Left cardiac atrium (tissue), 4 donors: ENCODE results near the gene MICAL3. TPM values are rescaled to one million over a fixed set of nuclear protein-coding genes. Genes with fewer than 3 reads are reported as not detected.
A peak's percentile ranks its signal among the peaks of the same experiment; 100 is the strongest.

ENCODE experiments used
- ATAC-seq, 2 donors: fragments of 200-7000 bp; cut with Tn5 transposase; one replicate each; pipeline ENCODE4 v1.9.1; 2020; ENCODE audit warnings: mild to moderate bottlenecking in 2 of 2, moderate library complexity in 2 of 2
- DNase-seq: peaks from one replicate; pipeline ENCODE4 v3.0.0-alpha.2; 2020
- intact Hi-C, 2 donors: fragments of 100-400 bp; cut with DNase I; formaldehyde crosslinking; loops; one replicate each; pipeline versions ENCODE4 v1.14.1 to v1.15.1; 2022 to 2023
- total RNA-seq, 2 donors: library from RNA; stranded (reverse); fragmentation: NEBNext Ultra II Directional; extraction: Animal tissue kit (Norgen Biotek cat#: 25700); gene quantifications; one replicate each; pipeline ENCODE4 v1.2.1, GENCODE V29; 2021
- donor health status: DM: no; HTN: yes; CAD: no.
- donor health status: DM: no; HTN: yes; CAD: no; lungs with severe emphysema.
- donor health status: DM: yes; HTN: yes; CAD: no.
- donor health status: Dilated cardiomyopathy.

The MICAL3 gene
- total RNA-seq, 2 donors from 2014 or later: 54.7 to 80.1 TPM

DNA sequence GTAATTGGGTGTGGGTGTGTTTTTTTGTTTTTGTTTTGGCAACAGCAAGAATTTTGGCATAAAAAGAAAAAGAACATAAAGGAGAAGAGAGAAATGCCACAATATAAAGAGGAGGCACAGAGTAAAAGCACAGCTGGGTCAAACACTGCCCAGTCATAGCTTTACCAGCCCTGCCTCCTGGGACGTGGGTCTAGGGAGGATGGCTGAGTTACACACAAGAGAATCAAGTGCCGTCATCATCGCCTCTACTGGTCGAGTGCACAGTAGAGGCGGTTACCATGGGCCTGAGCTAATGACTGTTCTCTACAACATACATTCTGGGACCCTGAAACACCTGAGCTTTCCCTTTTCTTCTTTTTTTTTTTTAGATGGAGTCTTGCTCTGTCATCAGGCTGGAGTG, 162.5 kb downstream of the MICAL3 start:
- intact Hi-C loops: no loop called here

GRCh38 chr22:17860220-17860965, 164.0 kb downstream of the MICAL3 start:
- ATAC-seq: peak; percentile 50 to 51
- no peak for DNase-seq
- intact Hi-C loops: no loop called here

More for the DNA sequence above, 162.5 kb downstream of the MICAL3 start:
- DNase-seq (no peak), ATAC-seq (no peak)

DNA sequence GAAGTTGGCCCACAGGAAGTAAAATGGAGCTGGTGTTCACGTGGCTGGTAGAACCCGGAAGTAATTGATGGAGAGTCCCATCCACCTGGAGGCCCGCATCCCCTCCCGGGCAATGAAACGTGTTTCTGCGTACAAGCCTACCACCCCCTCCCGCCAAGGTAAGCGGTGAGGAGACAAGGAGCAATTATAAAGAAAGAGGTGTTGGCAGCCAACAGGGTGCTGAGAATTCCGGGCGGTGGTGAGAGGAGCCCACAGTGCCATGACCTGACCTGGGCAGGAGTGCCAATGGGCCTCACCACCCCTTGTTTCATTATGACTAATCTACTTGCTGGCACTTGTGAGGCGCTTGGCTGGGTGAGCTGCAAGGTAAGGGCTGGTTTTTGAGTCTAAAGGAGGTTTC, 166.3 kb downstream of the MICAL3 start:
- no peak for DNase-seq
- intact Hi-C loops: no loop called here
- ATAC-seq: peak in 1 of 2 donors; percentile 26

DNA sequence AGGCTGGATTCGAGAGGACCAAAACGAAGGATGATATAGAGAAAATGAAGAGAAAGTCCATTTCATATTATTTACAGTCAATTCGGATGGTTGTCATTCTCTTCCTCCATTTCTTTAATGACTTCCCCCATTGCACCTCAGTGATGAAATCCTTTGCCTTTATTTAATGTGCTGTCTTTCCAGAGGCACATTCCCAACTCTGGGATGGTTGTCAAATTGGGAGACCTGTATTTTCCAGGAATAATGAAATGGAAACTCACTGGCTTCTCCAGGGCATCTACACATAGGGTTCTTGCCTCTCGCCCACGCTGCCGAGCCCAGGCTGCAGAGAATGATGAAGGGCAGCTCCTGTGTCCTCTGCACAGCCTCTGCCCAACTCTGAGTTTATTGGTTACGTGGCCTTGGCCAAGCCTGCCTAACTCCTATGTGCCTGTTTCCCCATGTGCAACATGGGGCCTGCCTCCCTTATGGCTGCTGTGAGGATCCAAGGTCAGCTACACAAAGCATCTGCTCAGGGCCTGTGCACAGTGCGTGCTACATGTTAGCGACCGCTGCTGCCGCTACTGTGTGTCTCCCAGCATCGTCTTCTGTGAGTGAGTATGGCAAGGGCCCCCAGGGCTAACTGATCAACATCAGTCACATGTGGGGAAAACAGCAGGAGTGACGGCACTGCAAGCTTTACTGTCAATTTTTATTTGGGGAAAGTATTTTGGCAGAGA, 168.6 kb downstream of the MICAL3 start:
- ATAC-seq: no peak
- intact Hi-C loops: no loop called here
- no peak for DNase-seq

- ATAC-seq (peak; percentile 51 to 69), DNase-seq (peak; percentile 55)
- intact Hi-C loops: no loop called here
Observed at GRCh38 chr22:17853073-17853472, 171.3 kb downstream of the MICAL3 start.

DNA sequence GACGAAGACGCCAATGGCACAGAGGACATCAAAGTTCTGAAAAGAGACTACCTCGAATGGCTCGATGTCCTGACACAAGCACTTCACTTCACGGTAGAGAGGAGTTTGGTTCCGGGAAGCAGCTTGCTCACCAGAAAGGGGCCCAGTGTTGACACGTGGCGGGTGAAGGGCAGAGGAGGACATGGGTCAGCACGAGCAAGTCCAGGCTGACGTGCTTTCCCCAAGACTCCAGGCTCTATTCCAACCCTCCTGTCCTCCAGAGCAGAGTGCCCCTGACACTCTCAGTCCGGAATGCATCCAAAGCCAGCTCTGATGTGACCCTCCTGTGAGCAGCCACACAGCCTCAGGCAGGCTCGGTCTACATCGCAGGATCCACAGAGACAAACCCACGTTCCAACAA, 172.6 kb downstream of the MICAL3 start:
- ATAC-seq: peak; percentile 85 to 90
- peak; percentile 76 for DNase-seq
- intact Hi-C loops: no loop called here

GRCh38 chr22:17847360-17848078, 176.8 kb downstream of the MICAL3 start:
- intact Hi-C loops: no loop called here
- ATAC-seq (peak in 1 of 2 donors; percentile 37), DNase-seq (no peak)

- intact Hi-C loops: no loop called here
- peak; percentile 38 to 72 for ATAC-seq
- no peak for DNase-seq
Observed at GRCh38 chr22:17846326-17846992, 177.9 kb downstream of the MICAL3 start.

DNA sequence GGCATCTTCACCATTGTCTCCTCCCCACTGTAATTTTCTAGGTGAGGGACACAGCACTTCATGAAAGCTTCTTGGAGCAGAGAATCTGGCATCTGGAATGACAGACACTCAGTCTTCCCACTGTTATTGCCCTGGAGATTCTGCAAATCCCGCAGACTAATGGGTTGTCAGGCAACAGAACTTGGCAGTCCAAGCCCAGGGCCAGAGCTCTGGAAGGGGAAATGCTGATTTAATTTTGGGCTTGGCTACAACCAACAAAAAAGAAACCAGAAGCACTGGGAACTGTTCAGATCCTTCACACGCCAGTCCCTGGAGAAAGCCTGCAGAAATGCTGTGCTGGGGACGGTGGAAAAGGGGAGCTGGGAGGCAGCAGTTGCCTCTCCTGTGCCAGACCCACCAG, 178.6 kb downstream of the MICAL3 start:
- peak; percentile 25 to 66 for ATAC-seq
- DNase-seq: no peak

GRCh38 chr22:17845327-17845726, 179.0 kb downstream of the MICAL3 start:
- intact Hi-C loops: no loop called here
- ATAC-seq (no peak), DNase-seq (no peak)

More for the DNA sequence above, 178.6 kb downstream of the MICAL3 start:
- intact Hi-C loops: no loop called here

GRCh38 chr22:17844150-17844549, 180.2 kb downstream of the MICAL3 start:
- ATAC-seq: no peak
- DNase-seq: no peak
- intact Hi-C loops: no loop called here

DNA sequence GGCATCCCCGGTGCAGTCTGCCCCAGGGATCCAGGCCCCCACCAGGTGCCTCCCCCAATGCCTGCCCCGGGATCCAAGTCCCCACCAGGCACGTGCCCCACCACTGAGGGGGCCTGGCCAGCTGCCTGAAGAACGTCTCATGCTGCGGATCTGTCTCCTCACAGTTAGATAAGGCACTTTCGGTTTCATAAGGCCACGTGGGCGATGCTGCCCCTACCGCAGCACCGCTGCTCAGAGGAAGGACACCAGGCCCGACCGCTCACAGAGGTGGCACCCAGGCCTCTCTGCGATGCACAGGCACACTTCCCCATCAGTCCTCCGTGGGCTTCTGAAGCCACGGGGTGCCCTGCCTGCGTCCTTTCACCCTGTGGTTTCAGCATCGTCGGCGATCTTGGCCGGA, 182.0 kb downstream of the MICAL3 start:
- ATAC-seq (peak; percentile 38 to 39), DNase-seq (peak; percentile 53)
- intact Hi-C loops: no loop called here

GRCh38 chr22:17841836-17842235, 182.5 kb downstream of the MICAL3 start:
- ATAC-seq (no peak), DNase-seq (no peak)
- intact Hi-C loops: no loop called here

DNA sequence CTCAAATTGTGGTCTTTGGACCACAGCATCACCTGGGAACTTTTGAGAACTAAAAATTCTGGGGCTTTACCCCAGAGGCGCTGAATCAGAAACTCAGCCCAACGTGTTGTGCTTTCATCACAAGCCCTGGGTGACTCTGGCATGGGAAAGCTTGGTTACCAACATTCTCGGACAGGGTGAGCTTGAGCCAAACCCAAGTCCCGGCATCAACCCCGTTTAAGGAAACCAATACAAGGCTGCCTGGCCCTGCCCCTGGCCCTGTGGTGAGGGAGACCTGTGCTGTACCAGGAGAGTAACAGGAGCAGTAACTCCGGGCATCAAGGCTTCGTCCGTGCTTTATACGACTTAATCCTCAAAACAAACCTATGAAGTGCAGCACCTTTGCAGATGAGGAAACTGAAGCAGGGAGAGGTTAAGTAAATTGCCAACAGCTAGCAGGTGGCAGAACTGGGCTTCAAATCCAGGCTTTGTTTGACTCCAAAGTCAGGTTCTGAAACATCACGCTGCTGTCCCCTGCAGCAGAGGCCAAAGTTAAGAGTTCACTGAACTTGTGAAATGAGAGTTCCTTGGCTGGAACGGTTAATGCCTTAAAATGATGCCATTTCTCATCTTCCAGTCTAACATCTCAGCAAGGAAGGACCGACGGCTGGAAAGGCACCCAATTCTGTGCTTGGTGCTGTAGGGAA, 186.0 kb downstream of the MICAL3 start:
- DNase-seq (no peak), ATAC-seq (no peak)
- intact Hi-C loops: no loop called here

- intact Hi-C loops: no loop called here
- no peak for ATAC-seq
- no peak for DNase-seq
Observed at GRCh38 chr22:17836992-17837742, 187.2 kb downstream of the MICAL3 start.

GRCh38 chr22:17835256-17835655, 189.1 kb downstream of the MICAL3 start:
- intact Hi-C loops: no loop called here
- no peak for ATAC-seq
- DNase-seq: no peak

- intact Hi-C loops: loop anchor here (5.0 kb wide), 4 partner anchors 39 to 244 kb away; partner anchors contain the start of gene PEX26 (in 1 of the 2)
- DNase-seq (no peak), ATAC-seq (no peak)
Observed at GRCh38 chr22:17833489-17833888, 190.9 kb downstream of the MICAL3 start.

- intact Hi-C loops: loop anchor here (5.0 kb wide), 4 partner anchors 40 to 245 kb away; partner anchors contain the start of gene PEX26 (in 1 of the 2)
- ATAC-seq (peak; percentile 17 to 26), DNase-seq (peak; percentile 76)
Observed at GRCh38 chr22:17832665-17833064, 191.7 kb downstream of the MICAL3 start.
